Sigmoid colon (tissue), 4 donors: ENCODE data around the gene NAT16.

ENCODE experiments used
- EP300 ChIP-seq, 4 donors: sonication (generic); formaldehyde crosslinking; IDR thresholded peaks; one replicate each; pipeline ENCODE4 v1.6.1; 2017; ENCODE audit warnings: antibody characterized with exemption in 4 of 4
- TF ChIP-seq, protein P1 (sequence below), 4 experiments: fragments of 450-650 bp in 3 of 4; fragments of 200-600 bp in 1 of 4; IDR thresholded peaks; one replicate each; pipeline ENCODE4 v1.5.1; 2016 to 2019; ENCODE audit warnings: antibody characterized with exemption in 4 of 4, mild to moderate bottlenecking in 3 of 4, moderate library complexity in 2 of 4

GRCh38 chr7:101202603-101202918, 22.5 kb upstream of the NAT16 start:
- TF ChIP-seq, protein P1, sequence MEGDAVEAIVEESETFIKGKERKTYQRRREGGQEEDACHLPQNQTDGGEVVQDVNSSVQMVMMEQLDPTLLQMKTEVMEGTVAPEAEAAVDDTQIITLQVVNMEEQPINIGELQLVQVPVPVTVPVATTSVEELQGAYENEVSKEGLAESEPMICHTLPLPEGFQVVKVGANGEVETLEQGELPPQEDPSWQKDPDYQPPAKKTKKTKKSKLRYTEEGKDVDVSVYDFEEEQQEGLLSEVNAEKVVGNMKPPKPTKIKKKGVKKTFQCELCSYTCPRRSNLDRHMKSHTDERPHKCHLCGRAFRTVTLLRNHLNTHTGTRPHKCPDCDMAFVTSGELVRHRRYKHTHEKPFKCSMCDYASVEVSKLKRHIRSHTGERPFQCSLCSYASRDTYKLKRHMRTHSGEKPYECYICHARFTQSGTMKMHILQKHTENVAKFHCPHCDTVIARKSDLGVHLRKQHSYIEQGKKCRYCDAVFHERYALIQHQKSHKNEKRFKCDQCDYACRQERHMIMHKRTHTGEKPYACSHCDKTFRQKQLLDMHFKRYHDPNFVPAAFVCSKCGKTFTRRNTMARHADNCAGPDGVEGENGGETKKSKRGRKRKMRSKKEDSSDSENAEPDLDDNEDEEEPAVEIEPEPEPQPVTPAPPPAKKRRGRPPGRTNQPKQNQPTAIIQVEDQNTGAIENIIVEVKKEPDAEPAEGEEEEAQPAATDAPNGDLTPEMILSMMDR (IDR thresholded peaks at IDR 0.05) = no peak
- TF ChIP-seq EP300 (IDR thresholded peaks at IDR 0.05) = no peak
